Adrenal gland (tissue), 5 donors: ENCODE measurements around the gene KMT5B.

Source experiments
- CTCF ChIP-seq, 6 experiments: fragments of 450-650 bp in 4 of 6; fragments of 200-600 bp in 2 of 6; sonication (generic) in 1 of 6; IDR thresholded peaks; 1 replicate in 5 of 6; 2 replicates in 1 of 6; pipeline versions ENCODE4 v1.5.1 to v1.8.0; 2016 to 2021; ENCODE audit warnings: antibody characterized with exemption in 6 of 6, mild to moderate bottlenecking in 2 of 6, moderate library complexity in 1 of 6
- POLR2A ChIP-seq, 2 donors: fragments of 450-650 bp; IDR thresholded peaks; one replicate each; pipeline ENCODE4 v1.6.1; 2017; ENCODE audit warnings: antibody characterized with exemption in 2 of 2, mild to moderate bottlenecking in 2 of 2, moderate library complexity in 1 of 2
- donor health status: DM: no; HTN: no; CAD: no.

- TF ChIP-seq CTCF (IDR thresholded peaks at IDR 0.05), result peak; percentile 70 to 83 (median 77)
- no peak for TF ChIP-seq POLR2A (IDR thresholded peaks at IDR 0.05)
Measured at GRCh38 chr11:68206211-68206610, 6.9 kb downstream of the KMT5B start.
